ENCODE data around the gene AHNAK.

GRCh38 chr11:62573006-62573591, 26.5 kb upstream of the AHNAK start:
- TF ChIP-seq, protein P1, sequence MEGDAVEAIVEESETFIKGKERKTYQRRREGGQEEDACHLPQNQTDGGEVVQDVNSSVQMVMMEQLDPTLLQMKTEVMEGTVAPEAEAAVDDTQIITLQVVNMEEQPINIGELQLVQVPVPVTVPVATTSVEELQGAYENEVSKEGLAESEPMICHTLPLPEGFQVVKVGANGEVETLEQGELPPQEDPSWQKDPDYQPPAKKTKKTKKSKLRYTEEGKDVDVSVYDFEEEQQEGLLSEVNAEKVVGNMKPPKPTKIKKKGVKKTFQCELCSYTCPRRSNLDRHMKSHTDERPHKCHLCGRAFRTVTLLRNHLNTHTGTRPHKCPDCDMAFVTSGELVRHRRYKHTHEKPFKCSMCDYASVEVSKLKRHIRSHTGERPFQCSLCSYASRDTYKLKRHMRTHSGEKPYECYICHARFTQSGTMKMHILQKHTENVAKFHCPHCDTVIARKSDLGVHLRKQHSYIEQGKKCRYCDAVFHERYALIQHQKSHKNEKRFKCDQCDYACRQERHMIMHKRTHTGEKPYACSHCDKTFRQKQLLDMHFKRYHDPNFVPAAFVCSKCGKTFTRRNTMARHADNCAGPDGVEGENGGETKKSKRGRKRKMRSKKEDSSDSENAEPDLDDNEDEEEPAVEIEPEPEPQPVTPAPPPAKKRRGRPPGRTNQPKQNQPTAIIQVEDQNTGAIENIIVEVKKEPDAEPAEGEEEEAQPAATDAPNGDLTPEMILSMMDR (IDR thresholded peaks at IDR 0.05 in 4 of 5, conservative IDR thresholded peaks at IDR 0.05 in 1 of 5) = no peak
- no peak for TF ChIP-seq POLR2A (IDR thresholded peaks at IDR 0.05)
